Measurements from ENCODE around the gene ARHGEF19. TPM values are rescaled to one million over a fixed set of nuclear protein-coding genes. Genes with fewer than 3 reads are reported as not detected.

ARHGEF19 gene
- total RNA-seq, 1 experiment from 2014 or later: 21.1 TPM

GRCh38 chr1:16249596-16250241, 37.3 kb upstream of the ARHGEF19 start:
- H3K23me2 ChIP-seq (ENCODE audit: insufficient read length, low read depth, low read length, poor library complexity, severe bottlenecking): no peaks in the 10 kb centered on the region
- Mint-ChIP-seq H3K4me3 (no peak overlapping the region), H3K4me1 (no peaks in the 10 kb centered on the region), H3K9me3 (no peaks in the 10 kb centered on the region), H3K27ac (no peak overlapping the region), H3K27me3 (ENCODE audit: low read depth) (no peaks in the 10 kb centered on the region), H3K36me3 (ENCODE audit: insufficient read depth in 1 of 3, low read depth in 3 of 3) (peaks cover 2 to 44% (median 24%) of the 10 kb centered on the region in 3 experiments; a peak in 6 of 7 replicates)
- H3K9me3 ChIP-seq (ENCODE audit: control insufficient read depth, low read depth, low read length): no peaks in the 10 kb centered on the region
- no peak overlapping the region for H3K4ac ChIP-seq (ENCODE audit: low read depth, low read length)
- WGBS (ENCODE audit: extremely low coverage, insufficient read length, low lambda C conversion rate): no CpG with 5 or more reads among the region's 3 CpGs
- H2AK5ac ChIP-seq (ENCODE audit: insufficient read length, low read length): no peak overlapping the region
- H2BK20ac ChIP-seq (ENCODE audit: low read depth, low read length, poor library complexity, severe bottlenecking): no peak overlapping the region
- H2BK12ac ChIP-seq (ENCODE audit: insufficient read length, low read depth, low read length): no peak overlapping the region
- no peak overlapping the region for H3K4me2 ChIP-seq (ENCODE audit: insufficient read depth, insufficient read length, low read length)
- no peaks in the 10 kb centered on the region for H3K79me1 ChIP-seq (ENCODE audit: insufficient read depth, low read depth, low read length, poor library complexity, severe bottlenecking)
- H3T11ph ChIP-seq (ENCODE audit: low read length): no peak overlapping the region
- H3K56ac ChIP-seq (ENCODE audit: insufficient read length, low read depth, low read length): no peak overlapping the region
- H3K79me2 ChIP-seq (ENCODE audit: insufficient read depth, low read length): no peaks in the 10 kb centered on the region
- no peak overlapping the region for H3K14ac ChIP-seq (ENCODE audit: insufficient read depth, low read length)
- H3K4me1 ChIP-seq (ENCODE audit: insufficient read depth, low read length): no peaks in the 10 kb centered on the region
- H3K9ac ChIP-seq (ENCODE audit: extremely low read depth, insufficient read length, low read length): no peak overlapping the region
- no peak overlapping the region for H3K18ac ChIP-seq (ENCODE audit: insufficient read length, low read depth, low read length)
- no peak; the same call in 2 of the 3 replicates for TF ChIP-seq CTCF (conservative IDR thresholded peaks at IDR 0.05)
- H3K27ac ChIP-seq (ENCODE audit: insufficient read length, low read depth, low read length): no peak overlapping the region
- no peak overlapping the region for H2BK5ac ChIP-seq (ENCODE audit: insufficient read length, low read length)
- no peak for DNase-seq
- no peak overlapping the region for H4K8ac ChIP-seq (replicated peaks; ENCODE audit: insufficient read length, low read depth, low read length)
- no peak overlapping the region for H4K91ac ChIP-seq (ENCODE audit: insufficient read length, low read depth, low read length)
- H2AFZ ChIP-seq (ENCODE audit: low read length): no peak overlapping the region
- H3K27me3 ChIP-seq (ENCODE audit: insufficient read depth, low read length): no peaks in the 10 kb centered on the region
- H2BK15ac ChIP-seq (ENCODE audit: low read depth, low read length): no peak overlapping the region
- H2BK120ac ChIP-seq (ENCODE audit: low read depth, low read length, poor library complexity, severe bottlenecking): no peak overlapping the region
- H4K20me1 ChIP-seq (ENCODE audit: control insufficient read depth, insufficient read depth, insufficient read length): no peaks in the 10 kb centered on the region
- no peak overlapping the region for H4K5ac ChIP-seq (ENCODE audit: insufficient read length, low read depth, low read length)
- H3K23ac ChIP-seq (ENCODE audit: insufficient read length, low read depth, low read length): no peak overlapping the region
